Spinal cord (tissue), 10 donors: Measurements from ENCODE around the gene ULK1. TPM values are rescaled to one million over a fixed set of nuclear protein-coding genes. Genes with fewer than 3 reads are reported as not detected.

Experiments
- DNase-seq, 6 donors: peaks; one replicate each; pipeline versions ENCODE4 v3.0.0 to v3.0.0-alpha.2; 2013 to 2015; ENCODE audit warnings: low spot score in 6 of 6, low read depth in 4 of 6
- H3K27ac ChIP-seq: one replicate; pipeline ENCODE4 v1.5.1; 2013; ENCODE audit warnings: low read depth, low read length, control low read depth
- H3K27me3 ChIP-seq: one replicate; pipeline ENCODE4 v1.6.1; 2013; ENCODE audit warnings: low read length; ENCODE audit not compliant: control insufficient read depth, insufficient read depth
- H3K36me3 ChIP-seq: one replicate; pipeline ENCODE4 v1.6.1; 2013; ENCODE audit warnings: low read length; ENCODE audit not compliant: control insufficient read depth, insufficient read depth
- H3K4me1 ChIP-seq: one replicate; pipeline ENCODE4 v1.6.1; 2013; ENCODE audit warnings: low read length; ENCODE audit not compliant: control insufficient read depth, insufficient read depth
- H3K4me3 ChIP-seq: one replicate; pipeline ENCODE4 v1.5.1; 2013; ENCODE audit warnings: low read depth, low read length, control low read depth
- H3K9me3 ChIP-seq: one replicate; pipeline ENCODE4 v1.6.1; 2013; ENCODE audit warnings: low read length; ENCODE audit not compliant: control insufficient read depth, insufficient read depth
- WGBS: methylation state at CpG from one replicate; pipeline ENCODE4 v1.1.5; 2013; ENCODE audit warnings: missing lambda C conversion rate; ENCODE audit not compliant: insufficient coverage; 5-methylcytosine and 5-hydroxymethylcytosine counted together
- polyA plus RNA-seq, 2 donors: library from polyadenylated mRNA; unstranded; fragments of 120-200 nt; gene quantifications; one replicate each; pipeline ENCODE4 v1.2.1, GENCODE V29; 2013; ENCODE audit not compliant: insufficient read length in 2 of 2
- total RNA-seq, 2 donors: library from RNA; depleted of rRNA in 1 of 2; stranded (reverse); fragments of 120-200 nt in 1 of 2; fragments of >200 nt in 1 of 2; gene quantifications; one replicate each; pipeline versions ENCODE4 v1.2.3 to v1.2.4, GENCODE V29; 2013 to 2014
- donor health status: healthy.

ULK1 gene
- total and polyA plus RNA-seq, 4 donors = 10.0 to 50.0 (median 24.6) TPM

- WGBS = 89% methylated on average over 18 of the region's 31 CpGs
- no peaks in the 10 kb centered on the region for H3K27me3 ChIP-seq
- no peak overlapping the region for H3K27ac ChIP-seq
- peaks cover 95% of the 10 kb centered on the region for H3K36me3 ChIP-seq
- no peak for DNase-seq
- peaks cover 7% of the 10 kb centered on the region for H3K4me1 ChIP-seq
- no peak overlapping the region for H3K4me3 ChIP-seq
- H3K9me3 ChIP-seq = no peaks in the 10 kb centered on the region
Measured at GRCh38 chr12:131907379-131908091, 13.1 kb downstream of the ULK1 start.

- WGBS = 96% methylated on average over 96 of the region's 96 CpGs
- H3K27me3 ChIP-seq = no peaks in the 10 kb centered on the region
- H3K27ac ChIP-seq = no peak overlapping the region
- DNase-seq = no peak
- peaks cover 12% of the 10 kb centered on the region for H3K4me1 ChIP-seq
- H3K36me3 ChIP-seq = peaks cover 95% of the 10 kb centered on the region
- H3K4me3 ChIP-seq = no peak overlapping the region
- H3K9me3 ChIP-seq = no peaks in the 10 kb centered on the region
Measured at GRCh38 chr12:131908092-131909080, 14.0 kb downstream of the ULK1 start.

- no peak overlapping the region for H3K4me3 ChIP-seq
- 96% methylated on average over 58 of the region's 61 CpGs for WGBS
- peaks cover 12% of the 10 kb centered on the region for H3K4me1 ChIP-seq
- no peak for DNase-seq
- no peaks in the 10 kb centered on the region for H3K27me3 ChIP-seq
- no peaks in the 10 kb centered on the region for H3K9me3 ChIP-seq
- H3K36me3 ChIP-seq = peaks cover 97% of the 10 kb centered on the region
- no peak overlapping the region for H3K27ac ChIP-seq
Measured at GRCh38 chr12:131909081-131909751, 14.8 kb downstream of the ULK1 start.

GRCh38 chr12:131909752-131910219 is 15.4 kb downstream of the ULK1 start:
- no peak overlapping the region for H3K27ac ChIP-seq

GRCh38 chr12:131910302-131911027 is 16.0 kb downstream of the ULK1 start:
- 86% methylated on average over 18 of the region's 23 CpGs for WGBS

More at GRCh38 chr12:131909752-131910219, 15.4 kb downstream of the ULK1 start:
- Histone ChIP-seq H3K9me3 (no peaks in the 10 kb centered on the region), H3K27me3 (no peaks in the 10 kb centered on the region), H3K4me3 (no peak overlapping the region), H3K4me1 (peaks cover 12% of the 10 kb centered on the region), H3K36me3 (peaks cover 97% of the 10 kb centered on the region)
- DNase-seq = no peak
- 93% methylated on average over 26 of the region's 26 CpGs for whole genome bisulfite sequencing

GRCh38 chr12:131911028-131911650 is 16.7 kb downstream of the ULK1 start:
- no peak overlapping the region for H3K27ac ChIP-seq
- DNase-seq = no peak

More at GRCh38 chr12:131910302-131911027, 16.0 kb downstream of the ULK1 start:
- Histone ChIP-seq H3K36me3 (peaks cover 97% of the 10 kb centered on the region), H3K9me3 (no peaks in the 10 kb centered on the region), H3K4me3 (no peak overlapping the region), H3K4me1 (peaks cover 12% of the 10 kb centered on the region), H3K27ac (no peak overlapping the region), H3K27me3 (no peaks in the 10 kb centered on the region)
- no peak for DNase-seq

GRCh38 chr12:131911851-131912477 is 17.5 kb downstream of the ULK1 start:
- peaks cover 12% of the 10 kb centered on the region for H3K4me1 ChIP-seq
- DNase-seq = no peak
- H3K27ac ChIP-seq = no peak overlapping the region
- WGBS = 94% methylated on average over 18 of the region's 22 CpGs
- H3K36me3 ChIP-seq = peaks cover 100% of the 10 kb centered on the region
- H3K4me3 ChIP-seq = no peak overlapping the region
- no peaks in the 10 kb centered on the region for H3K27me3 ChIP-seq
- H3K9me3 ChIP-seq = no peaks in the 10 kb centered on the region

More at GRCh38 chr12:131911028-131911650, 16.7 kb downstream of the ULK1 start:
- H3K27me3 ChIP-seq = no peaks in the 10 kb centered on the region
- H3K4me1 ChIP-seq = peaks cover 12% of the 10 kb centered on the region
- 94% methylated on average over 17 of the region's 17 CpGs for WGBS
- peaks cover 98% of the 10 kb centered on the region for H3K36me3 ChIP-seq
- H3K9me3 ChIP-seq = no peaks in the 10 kb centered on the region
- no peak overlapping the region for H3K4me3 ChIP-seq

- 53% methylated on average over 18 of the region's 20 CpGs for WGBS
- Histone ChIP-seq H3K9me3 (no peaks in the 10 kb centered on the region), H3K4me3 (no peak overlapping the region), H3K36me3 (peaks cover 100% of the 10 kb centered on the region), H3K4me1 (peaks cover 12% of the 10 kb centered on the region), H3K27ac (no peak overlapping the region), H3K27me3 (no peaks in the 10 kb centered on the region)
- peak in 3 of 6 donors; percentile 37 to 76 (median 66) for DNase-seq
Measured at GRCh38 chr12:131912518-131913274, 18.3 kb downstream of the ULK1 start.
